ENCODE data around the gene LNPK. TPM values are rescaled to one million over a fixed set of nuclear protein-coding genes. Genes with fewer than 3 reads are reported as not detected.

LNPK gene
- total RNA-seq, 1 donor from 2014 or later: 28.7 TPM

GRCh38 chr2:175887776-175888175, 114.3 kb downstream of the LNPK start:
- no peaks in the 10 kb centered on the region for H3K4me1 ChIP-seq
- DNase-seq: no peak
- ATAC-seq: no peak
- TF ChIP-seq CTCF (IDR thresholded peaks at IDR 0.05): no peak
- no peaks in the 10 kb centered on the region for H3K27me3 ChIP-seq
- no peaks in the 10 kb centered on the region for H3K36me3 ChIP-seq
- no peak overlapping the region for H3K4me3 ChIP-seq
- H3K9me3 ChIP-seq: no peaks in the 10 kb centered on the region
- H3K27ac ChIP-seq: no peak overlapping the region
- intact Hi-C loops (cut with DNase I): no loop called here

- intact Hi-C loops (cut with DNase I): no loop called here
- Histone ChIP-seq H3K9me3 (no peaks in the 10 kb centered on the region), H3K4me3 (no peak overlapping the region), H3K27ac (no peak overlapping the region), H3K4me1 (no peaks in the 10 kb centered on the region), H3K27me3 (no peaks in the 10 kb centered on the region), H3K36me3 (no peaks in the 10 kb centered on the region)
- TF ChIP-seq CTCF (IDR thresholded peaks at IDR 0.05): no peak
- DNase-seq: no peak
- ATAC-seq: no peak
Observed at GRCh38 chr2:175884697-175885393, 117.2 kb downstream of the LNPK start.

GRCh38 chr2:175883586-175884194, 118.4 kb downstream of the LNPK start:
- no peak for ATAC-seq
- Histone ChIP-seq H3K4me1 (no peaks in the 10 kb centered on the region), H3K9me3 (no peaks in the 10 kb centered on the region), H3K36me3 (no peaks in the 10 kb centered on the region), H3K4me3 (no peak overlapping the region), H3K27ac (no peak overlapping the region), H3K27me3 (no peaks in the 10 kb centered on the region)
- no peak for TF ChIP-seq CTCF (IDR thresholded peaks at IDR 0.05)
- no peak for DNase-seq
- intact Hi-C loops (cut with DNase I): no loop called here

- Histone ChIP-seq H3K4me1 (no peaks in the 10 kb centered on the region), H3K27ac (no peak overlapping the region), H3K36me3 (no peaks in the 10 kb centered on the region), H3K4me3 (no peak overlapping the region), H3K9me3 (no peaks in the 10 kb centered on the region), H3K27me3 (no peaks in the 10 kb centered on the region)
- no peak for ATAC-seq
- intact Hi-C loops (cut with DNase I): no loop called here
- no peak for TF ChIP-seq CTCF (IDR thresholded peaks at IDR 0.05)
- DNase-seq: no peak
Observed at GRCh38 chr2:175879679-175880078, 122.4 kb downstream of the LNPK start.

- Histone ChIP-seq H3K27ac (no peak overlapping the region), H3K36me3 (no peaks in the 10 kb centered on the region), H3K4me3 (no peak overlapping the region), H3K27me3 (no peaks in the 10 kb centered on the region), H3K4me1 (no peaks in the 10 kb centered on the region), H3K9me3 (no peaks in the 10 kb centered on the region)
- TF ChIP-seq CTCF (IDR thresholded peaks at IDR 0.05): no peak
- intact Hi-C loops (cut with DNase I): no loop called here
- ATAC-seq (no peak), DNase-seq (no peak)
Observed at GRCh38 chr2:175877845-175878544, 124.1 kb downstream of the LNPK start.

Measured in upper lobe of right lung (tissue), 1 donor.